ENCODE data around the gene CALML5.

The CALML5 gene

GRCh38 chr10:5509236-5509635, 9.9 kb upstream of the CALML5 start:
- Histone ChIP-seq H4K20me1 (ENCODE audit: control insufficient read depth, insufficient read depth, low read depth, low read length) (no peaks in the 10 kb centered on the region), H3K27me3 (ENCODE audit: control insufficient read depth, low read length) (no peaks in the 10 kb centered on the region), H3K36me3 (ENCODE audit: control insufficient read depth, low read length) (no peaks in the 10 kb centered on the region), H3K27ac (ENCODE audit: low read depth, low read length) (no peak overlapping the region), H3K4me3 (ENCODE audit: low read length) (no peak overlapping the region), H3F3A (ENCODE audit: control insufficient read depth, insufficient read depth) (no peaks in the 10 kb centered on the region), H3K9me3 (ENCODE audit: control insufficient read depth, insufficient read depth, low read length) (no peaks in the 10 kb centered on the region), H3K79me2 (ENCODE audit: control insufficient read depth, low read length) (no peaks in the 10 kb centered on the region), H3K9me2 (replicated peaks; ENCODE audit: control insufficient read depth, low read length) (no peaks in the 10 kb centered on the region), H3K4me1 (ENCODE audit: control insufficient read depth, low read length) (no peaks in the 10 kb centered on the region), H3K4me2 (ENCODE audit: low read length) (no peak overlapping the region)
- TF ChIP-seq EZH2phosphoT487 (IDR thresholded peaks at IDR 0.05; ENCODE audit: borderline replicate concordance, low read length): no peak
- TF ChIP-seq, protein P1, sequence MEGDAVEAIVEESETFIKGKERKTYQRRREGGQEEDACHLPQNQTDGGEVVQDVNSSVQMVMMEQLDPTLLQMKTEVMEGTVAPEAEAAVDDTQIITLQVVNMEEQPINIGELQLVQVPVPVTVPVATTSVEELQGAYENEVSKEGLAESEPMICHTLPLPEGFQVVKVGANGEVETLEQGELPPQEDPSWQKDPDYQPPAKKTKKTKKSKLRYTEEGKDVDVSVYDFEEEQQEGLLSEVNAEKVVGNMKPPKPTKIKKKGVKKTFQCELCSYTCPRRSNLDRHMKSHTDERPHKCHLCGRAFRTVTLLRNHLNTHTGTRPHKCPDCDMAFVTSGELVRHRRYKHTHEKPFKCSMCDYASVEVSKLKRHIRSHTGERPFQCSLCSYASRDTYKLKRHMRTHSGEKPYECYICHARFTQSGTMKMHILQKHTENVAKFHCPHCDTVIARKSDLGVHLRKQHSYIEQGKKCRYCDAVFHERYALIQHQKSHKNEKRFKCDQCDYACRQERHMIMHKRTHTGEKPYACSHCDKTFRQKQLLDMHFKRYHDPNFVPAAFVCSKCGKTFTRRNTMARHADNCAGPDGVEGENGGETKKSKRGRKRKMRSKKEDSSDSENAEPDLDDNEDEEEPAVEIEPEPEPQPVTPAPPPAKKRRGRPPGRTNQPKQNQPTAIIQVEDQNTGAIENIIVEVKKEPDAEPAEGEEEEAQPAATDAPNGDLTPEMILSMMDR (IDR thresholded peaks at IDR 0.05; ENCODE audit: low read depth, low read length, poor library complexity, severe bottlenecking): no peak

DNA sequence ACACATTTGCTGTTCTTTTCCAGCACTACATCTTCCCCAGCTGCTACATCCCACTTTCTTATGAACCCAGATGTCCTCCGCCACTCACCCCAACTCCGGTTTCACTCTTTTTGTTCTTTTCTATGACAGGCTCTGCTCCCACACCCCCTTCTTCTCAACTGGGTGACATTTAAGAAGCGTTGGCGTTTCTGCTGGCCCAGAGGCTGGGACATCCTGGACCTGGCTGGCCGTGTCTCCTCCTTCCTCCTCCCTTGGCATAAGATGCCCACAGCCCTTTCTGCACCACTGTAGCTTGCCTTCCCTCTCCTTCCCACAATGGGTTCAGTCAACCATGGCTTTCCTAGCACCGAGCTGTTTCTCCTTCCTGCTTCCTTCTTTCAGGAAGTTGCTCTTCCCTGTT, 9.4 kb upstream of the CALML5 start:
- Histone ChIP-seq H3K27me3 (ENCODE audit: control insufficient read depth, low read length) (no peaks in the 10 kb centered on the region), H4K20me1 (ENCODE audit: control insufficient read depth, insufficient read depth, low read depth, low read length) (no peaks in the 10 kb centered on the region), H3K4me1 (ENCODE audit: control insufficient read depth, low read length) (no peaks in the 10 kb centered on the region), H3K36me3 (ENCODE audit: control insufficient read depth, low read length) (no peaks in the 10 kb centered on the region), H3K9me2 (replicated peaks; ENCODE audit: control insufficient read depth, low read length) (no peaks in the 10 kb centered on the region), H3K9me3 (ENCODE audit: control insufficient read depth, insufficient read depth, low read length) (no peaks in the 10 kb centered on the region), H3K79me2 (ENCODE audit: control insufficient read depth, low read length) (no peaks in the 10 kb centered on the region), H3K4me3 (ENCODE audit: low read length) (no peak overlapping the region), H3K4me2 (ENCODE audit: low read length) (no peak overlapping the region), H3F3A (ENCODE audit: control insufficient read depth, insufficient read depth) (no peaks in the 10 kb centered on the region), H3K27ac (ENCODE audit: low read depth, low read length) (no peak overlapping the region)
- no peak for TF ChIP-seq EZH2phosphoT487 (IDR thresholded peaks at IDR 0.05; ENCODE audit: borderline replicate concordance, low read length)
- TF ChIP-seq, protein P1 (IDR thresholded peaks at IDR 0.05; ENCODE audit: low read depth, low read length, poor library complexity, severe bottlenecking): no peak

DNA sequence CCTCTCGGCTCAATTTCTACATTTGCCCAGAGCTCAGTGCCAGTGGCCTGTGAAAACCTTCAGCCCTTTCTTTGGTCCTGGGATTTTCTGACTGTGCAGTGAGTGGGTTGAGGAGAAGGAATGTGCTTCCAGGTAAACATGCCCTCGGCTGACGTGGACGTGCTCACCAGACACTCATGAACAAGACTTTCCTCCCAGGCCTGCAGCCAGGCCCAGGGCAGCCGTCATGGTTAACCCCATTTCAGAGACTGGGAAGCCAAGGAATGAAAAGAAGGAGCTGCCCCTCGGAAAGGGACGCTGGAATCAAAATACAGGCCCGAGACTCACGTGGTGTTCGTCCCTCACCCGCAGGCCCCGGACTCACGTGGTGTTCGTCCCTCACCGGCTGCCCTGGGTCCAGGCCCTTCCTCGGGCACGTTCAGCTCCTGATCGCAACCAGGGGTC, 8.8 kb upstream of the CALML5 start:
- no peaks in the 10 kb centered on the region for H3K9me2 ChIP-seq (replicated peaks; ENCODE audit: control insufficient read depth, low read length)
- no peaks in the 10 kb centered on the region for H4K20me1 ChIP-seq (ENCODE audit: control insufficient read depth, insufficient read depth, low read depth, low read length)
- no peak overlapping the region for H3K4me2 ChIP-seq (ENCODE audit: low read length)
- H3K4me1 ChIP-seq (ENCODE audit: control insufficient read depth, low read length): no peaks in the 10 kb centered on the region
- H3F3A ChIP-seq (ENCODE audit: control insufficient read depth, insufficient read depth): no peaks in the 10 kb centered on the region
- H3K9me3 ChIP-seq (ENCODE audit: control insufficient read depth, insufficient read depth, low read length): no peaks in the 10 kb centered on the region
- no peaks in the 10 kb centered on the region for H3K36me3 ChIP-seq (ENCODE audit: control insufficient read depth, low read length)
- TF ChIP-seq, protein P1 (IDR thresholded peaks at IDR 0.05; ENCODE audit: low read depth, low read length, poor library complexity, severe bottlenecking): no peak
- TF ChIP-seq EZH2phosphoT487 (IDR thresholded peaks at IDR 0.05; ENCODE audit: borderline replicate concordance, low read length): no peak
- no peaks in the 10 kb centered on the region for H3K27me3 ChIP-seq (ENCODE audit: control insufficient read depth, low read length)
- H3K27ac ChIP-seq (ENCODE audit: low read depth, low read length): no peak overlapping the region
- no peak overlapping the region for H3K4me3 ChIP-seq (ENCODE audit: low read length)
- H3K79me2 ChIP-seq (ENCODE audit: control insufficient read depth, low read length): no peaks in the 10 kb centered on the region
